Measurements from ENCODE around the gene HPX.

DNA sequence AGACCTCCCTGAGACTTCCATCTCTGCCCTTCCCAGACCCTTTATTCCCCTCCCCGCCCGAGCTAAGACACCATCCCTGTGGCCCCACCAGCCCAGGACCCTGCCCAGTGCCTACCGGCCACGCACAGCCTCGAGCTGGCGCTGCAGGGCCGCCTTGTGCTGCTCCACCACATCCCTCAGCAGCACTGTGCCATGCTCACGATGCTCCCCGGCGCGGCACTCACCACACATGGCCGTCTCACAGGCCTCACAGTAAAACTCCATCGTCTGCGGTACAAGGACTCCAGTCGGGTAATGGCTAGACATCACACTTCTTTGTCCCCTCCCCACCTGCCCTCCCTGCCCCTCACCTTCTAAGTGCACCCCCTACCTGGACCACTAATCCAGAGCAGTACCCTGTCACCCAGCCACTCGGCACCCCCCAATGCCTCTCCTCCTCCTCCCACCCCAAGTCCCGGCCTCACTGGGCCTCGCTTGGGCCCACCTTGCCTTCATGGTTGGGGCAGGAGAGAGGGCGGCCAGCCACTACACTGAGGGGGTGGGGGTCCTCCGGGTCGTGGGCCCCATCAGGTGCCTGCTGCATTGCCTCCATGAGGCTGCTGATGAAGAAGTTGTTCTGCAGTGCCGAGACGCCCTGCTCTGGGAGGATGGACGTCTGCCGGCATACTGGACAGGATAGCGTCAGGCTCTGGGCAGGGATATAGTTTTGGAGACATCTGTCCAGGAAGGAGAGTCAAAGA, 17.0 kb upstream of the HPX start:
- TF ChIP-seq, protein P1, sequence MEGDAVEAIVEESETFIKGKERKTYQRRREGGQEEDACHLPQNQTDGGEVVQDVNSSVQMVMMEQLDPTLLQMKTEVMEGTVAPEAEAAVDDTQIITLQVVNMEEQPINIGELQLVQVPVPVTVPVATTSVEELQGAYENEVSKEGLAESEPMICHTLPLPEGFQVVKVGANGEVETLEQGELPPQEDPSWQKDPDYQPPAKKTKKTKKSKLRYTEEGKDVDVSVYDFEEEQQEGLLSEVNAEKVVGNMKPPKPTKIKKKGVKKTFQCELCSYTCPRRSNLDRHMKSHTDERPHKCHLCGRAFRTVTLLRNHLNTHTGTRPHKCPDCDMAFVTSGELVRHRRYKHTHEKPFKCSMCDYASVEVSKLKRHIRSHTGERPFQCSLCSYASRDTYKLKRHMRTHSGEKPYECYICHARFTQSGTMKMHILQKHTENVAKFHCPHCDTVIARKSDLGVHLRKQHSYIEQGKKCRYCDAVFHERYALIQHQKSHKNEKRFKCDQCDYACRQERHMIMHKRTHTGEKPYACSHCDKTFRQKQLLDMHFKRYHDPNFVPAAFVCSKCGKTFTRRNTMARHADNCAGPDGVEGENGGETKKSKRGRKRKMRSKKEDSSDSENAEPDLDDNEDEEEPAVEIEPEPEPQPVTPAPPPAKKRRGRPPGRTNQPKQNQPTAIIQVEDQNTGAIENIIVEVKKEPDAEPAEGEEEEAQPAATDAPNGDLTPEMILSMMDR (IDR thresholded peaks at IDR 0.05) = no peak
- TF ChIP-seq POLR2A (IDR thresholded peaks at IDR 0.05) (no peak), EP300 (IDR thresholded peaks at IDR 0.05) (no peak)
